ENCODE data around the gene SYNPO2.

The SYNPO2 gene

DNA sequence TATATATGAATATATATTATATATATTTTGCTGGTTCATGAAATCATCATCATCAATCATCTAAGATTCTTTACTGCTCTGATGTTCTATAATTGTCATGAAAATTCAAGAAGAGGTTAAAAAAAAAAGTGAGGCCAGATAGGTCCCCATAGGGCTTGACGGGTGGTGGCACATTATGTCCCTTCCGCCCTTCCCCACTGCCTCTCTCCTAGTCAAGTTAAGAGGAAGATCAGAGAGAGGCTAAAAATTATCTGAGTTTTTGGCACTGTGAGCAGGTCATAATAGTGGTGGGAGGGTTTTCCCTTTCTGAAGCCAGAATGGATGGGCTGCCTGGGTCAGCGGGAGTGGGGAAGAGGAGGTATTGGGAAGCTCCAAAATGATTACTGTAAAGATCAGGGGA, 5.4 kb downstream of the SYNPO2 start:
- no peak for TF ChIP-seq EZH2phosphoT487 (IDR thresholded peaks at IDR 0.05; ENCODE audit: borderline replicate concordance)
- TF ChIP-seq, protein P1, sequence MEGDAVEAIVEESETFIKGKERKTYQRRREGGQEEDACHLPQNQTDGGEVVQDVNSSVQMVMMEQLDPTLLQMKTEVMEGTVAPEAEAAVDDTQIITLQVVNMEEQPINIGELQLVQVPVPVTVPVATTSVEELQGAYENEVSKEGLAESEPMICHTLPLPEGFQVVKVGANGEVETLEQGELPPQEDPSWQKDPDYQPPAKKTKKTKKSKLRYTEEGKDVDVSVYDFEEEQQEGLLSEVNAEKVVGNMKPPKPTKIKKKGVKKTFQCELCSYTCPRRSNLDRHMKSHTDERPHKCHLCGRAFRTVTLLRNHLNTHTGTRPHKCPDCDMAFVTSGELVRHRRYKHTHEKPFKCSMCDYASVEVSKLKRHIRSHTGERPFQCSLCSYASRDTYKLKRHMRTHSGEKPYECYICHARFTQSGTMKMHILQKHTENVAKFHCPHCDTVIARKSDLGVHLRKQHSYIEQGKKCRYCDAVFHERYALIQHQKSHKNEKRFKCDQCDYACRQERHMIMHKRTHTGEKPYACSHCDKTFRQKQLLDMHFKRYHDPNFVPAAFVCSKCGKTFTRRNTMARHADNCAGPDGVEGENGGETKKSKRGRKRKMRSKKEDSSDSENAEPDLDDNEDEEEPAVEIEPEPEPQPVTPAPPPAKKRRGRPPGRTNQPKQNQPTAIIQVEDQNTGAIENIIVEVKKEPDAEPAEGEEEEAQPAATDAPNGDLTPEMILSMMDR (conservative IDR thresholded peaks at IDR 0.05; ENCODE audit: low read length), result no peak
- H3K4me3 ChIP-seq (ENCODE audit: low read length, poor library complexity, severe bottlenecking), result no peak overlapping the region

DNA sequence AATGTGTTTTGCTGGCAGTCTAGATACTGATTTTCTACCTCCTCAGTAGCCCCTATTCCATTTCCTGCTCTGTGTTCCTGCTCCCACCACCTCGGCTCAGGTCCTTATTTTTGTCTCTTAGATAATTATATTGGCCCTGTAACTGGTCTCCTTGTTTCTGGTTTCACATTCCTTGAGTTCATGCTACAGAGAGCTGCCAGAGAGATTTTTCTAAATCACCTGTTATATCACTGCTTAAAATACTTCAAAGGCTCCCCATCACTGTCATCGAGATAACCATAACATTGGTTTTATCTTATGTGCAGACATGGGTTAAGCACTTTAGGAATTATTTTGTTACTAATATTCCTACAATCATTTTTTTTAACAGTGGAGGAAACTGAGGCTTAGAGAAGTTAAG, 9.6 kb downstream of the SYNPO2 start:
- no peaks in the 10 kb centered on the region for H3K27me3 ChIP-seq (ENCODE audit: insufficient read depth, low read length, poor library complexity, severe bottlenecking)
- no peaks in the 10 kb centered on the region for H3K9me2 ChIP-seq (replicated peaks; ENCODE audit: low read depth, low read length)
- H3F3A ChIP-seq (ENCODE audit: low read depth), result no peaks in the 10 kb centered on the region
- no peak overlapping the region for H2AFZ ChIP-seq (ENCODE audit: low read length)
- no peak overlapping the region for H3K4me2 ChIP-seq (ENCODE audit: low read depth, low read length, poor library complexity, severe bottlenecking)
- H3K36me3 ChIP-seq (ENCODE audit: insufficient read depth, low read length), result no peaks in the 10 kb centered on the region
- H3K9me3 ChIP-seq (ENCODE audit: insufficient read depth, low read depth, low read length), result no peaks in the 10 kb centered on the region
- H3K4me3 ChIP-seq (ENCODE audit: low read length, poor library complexity, severe bottlenecking), result no peak overlapping the region
- no peaks in the 10 kb centered on the region for H4K20me1 ChIP-seq (ENCODE audit: insufficient read depth, low read length, poor library complexity, severe bottlenecking)
- TF ChIP-seq EZH2phosphoT487 (IDR thresholded peaks at IDR 0.05; ENCODE audit: borderline replicate concordance), result no peak
- TF ChIP-seq, protein P1 (conservative IDR thresholded peaks at IDR 0.05; ENCODE audit: low read length), result no peak
- H3K9ac ChIP-seq (ENCODE audit: low read depth, low read length, poor library complexity, severe bottlenecking), result no peak overlapping the region
- H3K4me1 ChIP-seq (ENCODE audit: insufficient read depth, low read length, poor library complexity, severe bottlenecking), result no peaks in the 10 kb centered on the region
- H3K79me2 ChIP-seq (ENCODE audit: insufficient read depth, low read length), result no peaks in the 10 kb centered on the region

More for the DNA sequence above, 5.4 kb downstream of the SYNPO2 start:
- peaks cover 4% of the 10 kb centered on the region for H3K4me1 ChIP-seq (ENCODE audit: insufficient read depth, low read length, poor library complexity, severe bottlenecking)
- no peaks in the 10 kb centered on the region for H3F3A ChIP-seq (ENCODE audit: low read depth)
- H3K9ac ChIP-seq (ENCODE audit: low read depth, low read length, poor library complexity, severe bottlenecking), result no peak overlapping the region
- H3K79me2 ChIP-seq (ENCODE audit: insufficient read depth, low read length), result no peaks in the 10 kb centered on the region
- no peaks in the 10 kb centered on the region for H4K20me1 ChIP-seq (ENCODE audit: insufficient read depth, low read length, poor library complexity, severe bottlenecking)
- H3K9me3 ChIP-seq (ENCODE audit: insufficient read depth, low read depth, low read length), result no peaks in the 10 kb centered on the region
- no peak overlapping the region for H3K4me2 ChIP-seq (ENCODE audit: low read depth, low read length, poor library complexity, severe bottlenecking)
- no peak overlapping the region for H2AFZ ChIP-seq (ENCODE audit: low read length)
- H3K27me3 ChIP-seq (ENCODE audit: insufficient read depth, low read length, poor library complexity, severe bottlenecking), result no peaks in the 10 kb centered on the region
- no peaks in the 10 kb centered on the region for H3K9me2 ChIP-seq (replicated peaks; ENCODE audit: low read depth, low read length)
- no peaks in the 10 kb centered on the region for H3K36me3 ChIP-seq (ENCODE audit: insufficient read depth, low read length)

DNA sequence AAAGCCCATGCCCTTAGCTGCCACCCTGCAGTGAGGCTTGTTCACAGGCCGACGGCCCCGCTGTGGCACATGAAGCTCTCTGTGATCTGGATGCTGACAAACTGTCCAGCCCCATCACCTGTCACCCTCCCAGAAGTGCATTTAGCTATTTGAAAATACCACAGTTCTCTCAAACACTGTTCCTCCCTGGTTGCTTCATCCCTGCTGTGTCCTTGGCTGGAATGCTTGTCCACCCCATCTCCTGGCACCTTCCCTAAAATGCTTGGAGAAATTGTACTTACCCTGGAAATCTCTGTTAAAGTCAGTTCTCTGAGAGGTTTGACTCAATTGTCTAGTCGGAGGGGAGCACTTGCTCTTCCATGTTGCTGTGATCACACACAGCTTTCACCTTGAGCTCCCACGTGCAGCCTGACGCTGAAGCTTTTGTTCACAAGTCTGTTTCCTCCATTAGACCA, 10.1 kb downstream of the SYNPO2 start:
- H3K27me3 ChIP-seq (ENCODE audit: insufficient read depth, low read length, poor library complexity, severe bottlenecking), result no peaks in the 10 kb centered on the region
- H3K79me2 ChIP-seq (ENCODE audit: insufficient read depth, low read length), result no peaks in the 10 kb centered on the region
- no peaks in the 10 kb centered on the region for H3F3A ChIP-seq (ENCODE audit: low read depth)
- H2AFZ ChIP-seq (ENCODE audit: low read length), result no peak overlapping the region
- no peaks in the 10 kb centered on the region for H3K9me2 ChIP-seq (replicated peaks; ENCODE audit: low read depth, low read length)
- no peaks in the 10 kb centered on the region for H4K20me1 ChIP-seq (ENCODE audit: insufficient read depth, low read length, poor library complexity, severe bottlenecking)
- TF ChIP-seq EZH2phosphoT487 (IDR thresholded peaks at IDR 0.05; ENCODE audit: borderline replicate concordance), result no peak
- TF ChIP-seq, protein P1 (conservative IDR thresholded peaks at IDR 0.05; ENCODE audit: low read length), result no peak
- no peak overlapping the region for H3K9ac ChIP-seq (ENCODE audit: low read depth, low read length, poor library complexity, severe bottlenecking)
- no peaks in the 10 kb centered on the region for H3K36me3 ChIP-seq (ENCODE audit: insufficient read depth, low read length)
- H3K9me3 ChIP-seq (ENCODE audit: insufficient read depth, low read depth, low read length), result no peaks in the 10 kb centered on the region
- no peak overlapping the region for H3K4me2 ChIP-seq (ENCODE audit: low read depth, low read length, poor library complexity, severe bottlenecking)
- no peak overlapping the region for H3K4me3 ChIP-seq (ENCODE audit: low read length, poor library complexity, severe bottlenecking)
- H3K4me1 ChIP-seq (ENCODE audit: insufficient read depth, low read length, poor library complexity, severe bottlenecking), result no peaks in the 10 kb centered on the region

Measured in Loucy (cell line).